Panc1 (cell line): ENCODE data around the gene GGA2. TPM values are rescaled to one million over a fixed set of nuclear protein-coding genes. Genes with fewer than 3 reads are reported as not detected.

ENCODE experiments used
- ATAC-seq: fragments of 200-7000 bp; cut with Tn5 transposase; 2 replicates; pipeline ENCODE4 v1.9.1; 2020; ENCODE audit warnings: mild to moderate bottlenecking, moderate library complexity
- BruUV-seq: library from RNA; stranded (reverse); fragments of 400-500 nt; replicated peaks from 2 replicates; lab custom pipeline; 2021; lab: Mats Ljungman, UMichigan
- CTCF ChIA-PET: fragments of 300-600 bp; sonication (Branson Sonifier 250); formaldehyde crosslinking; loops from one replicate; lab custom pipeline; 2022; ENCODE audit warnings: antibody characterized with exemption; lab: Charles Lee
- POLR2A ChIA-PET: fragments of 300-600 bp; sonication (Branson Sonifier 250); formaldehyde crosslinking; loops from one replicate; lab custom pipeline; 2022; ENCODE audit warnings: antibody characterized with exemption; lab: Charles Lee
- DNase-seq: peaks from one replicate; pipeline ENCODE4 v3.0.0-alpha.2; 2010; ENCODE audit warnings: low read depth, low spot score
- H3K27ac ChIP-seq: 2 replicates; pipeline ENCODE4 v1.5.1; 2011; ENCODE audit warnings: mild to moderate bottlenecking, low read length, inconsistent platforms
- H3K27me3 ChIP-seq: fragments of 200-500 bp; sonication (Bioruptor generic); 2 replicates; pipeline ENCODE4 v1.6.0; 2014; ENCODE audit warnings: low read length, inconsistent platforms; ENCODE audit not compliant: control insufficient read depth, insufficient read depth
- H3K36me3 ChIP-seq: fragments of 200-500 bp; sonication (Bioruptor generic); 2 replicates; pipeline ENCODE4 v1.5.1; 2014; ENCODE audit warnings: inconsistent platforms, mild to moderate bottlenecking, low read length, moderate library complexity; ENCODE audit not compliant: control insufficient read depth, insufficient read depth
- H3K4me1 ChIP-seq: 2 replicates; pipeline ENCODE4 v1.5.1; 2011; ENCODE audit warnings: inconsistent platforms, mild to moderate bottlenecking, low read length, moderate library complexity; ENCODE audit not compliant: control insufficient read depth, insufficient read depth
- H3K4me3 ChIP-seq, 2 experiments: 2 replicates each; pipeline ENCODE4 v1.5.1; 2011 to 2012; ENCODE audit warnings: low read depth in 2 of 2, low read length in 2 of 2, mild to moderate bottlenecking in 2 of 2, inconsistent platforms in 1 of 2, moderate library complexity in 1 of 2
- H3K9me3 ChIP-seq: fragments of 200-500 bp; sonication (Bioruptor generic); 2 replicates; pipeline ENCODE4 v1.5.1; 2014; ENCODE audit warnings: low read depth, mild to moderate bottlenecking, inconsistent platforms, low read length, moderate library complexity; ENCODE audit not compliant: control insufficient read depth, insufficient read depth
- POLR2AphosphoS5 ChIP-seq: IDR thresholded peaks from 2 replicates; pipeline ENCODE4 v1.6.1; 2012; ENCODE audit warnings: mild to moderate bottlenecking, low read depth, low read length, moderate library complexity
- SIN3A ChIP-seq: IDR thresholded peaks from 2 replicates; pipeline ENCODE4 v1.6.1; 2012; ENCODE audit warnings: low read depth, mild to moderate bottlenecking, low read length, moderate library complexity, borderline replicate concordance; ENCODE audit not compliant: insufficient read depth
- TCF7L2 ChIP-seq: IDR thresholded peaks from 2 replicates; pipeline ENCODE4 v1.6.1; 2011; ENCODE audit warnings: mild to moderate bottlenecking, low read depth, low read length, inconsistent platforms
- in situ Hi-C: cut with HindIII; loops from 2 replicates; pipeline ENCODE4 v1.10.0; 2016; ENCODE audit warnings: low sequenced_read_pairs, low pct_unique_long_range_greater_than_20kb
- intact Hi-C: fragments of 100-400 bp; cut with micrococcal nuclease; formaldehyde crosslinking; loops from one replicate; pipeline ENCODE4 v1.10.0; 2022; ENCODE audit not compliant: unreplicated experiment
- total RNA-seq: library from RNA; stranded (reverse); gene quantifications from one replicate; pipeline ENCODE4 v1.2.1, GENCODE V29; 2021; ENCODE audit not compliant: unreplicated experiment
- TF ChIP-seq, protein P1 (sequence below), 2 experiments: IDR thresholded peaks; 2 replicates each; pipeline ENCODE4 v1.6.1; 2011 to 2012; ENCODE audit warnings: low read depth in 2 of 2, control low read depth in 1 of 2, low read length in 1 of 2, mild to moderate bottlenecking in 1 of 2, moderate library complexity in 1 of 2; ENCODE audit not compliant: insufficient read depth in 1 of 2
- TF ChIP-seq, protein P2 (sequence below): fragments of 450-650 bp; IDR thresholded peaks from 2 replicates; pipeline ENCODE4 v1.5.1; 2017; ENCODE audit warnings: mild to moderate bottlenecking

GGA2 gene
- total RNA-seq, 1 experiment from 2014 or later, result 100 TPM

DNA sequence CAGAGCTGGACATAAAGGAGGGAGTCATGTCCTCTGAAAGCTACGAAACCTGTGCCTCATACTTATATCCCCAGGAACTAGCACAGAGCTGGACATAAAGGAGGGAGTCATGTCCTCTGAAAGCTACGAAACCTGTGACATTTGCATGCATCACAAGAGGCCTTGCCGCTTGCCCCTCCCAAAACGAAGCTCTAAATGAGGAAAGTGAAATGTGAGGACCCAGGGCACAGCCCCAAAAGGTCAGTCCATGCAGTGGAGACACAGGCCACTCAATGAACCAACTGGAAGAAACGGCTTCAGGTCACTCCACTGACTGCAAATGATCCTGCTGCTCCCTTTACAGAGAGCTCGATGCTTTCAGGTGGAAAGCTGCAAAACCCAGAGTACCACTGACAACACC, 95.6 kb downstream of the GGA2 start:
- TF ChIP-seq POLR2AphosphoS5 (no peak), TCF7L2 (no peak), SIN3A (no peak)
- TF ChIP-seq, protein P1, sequence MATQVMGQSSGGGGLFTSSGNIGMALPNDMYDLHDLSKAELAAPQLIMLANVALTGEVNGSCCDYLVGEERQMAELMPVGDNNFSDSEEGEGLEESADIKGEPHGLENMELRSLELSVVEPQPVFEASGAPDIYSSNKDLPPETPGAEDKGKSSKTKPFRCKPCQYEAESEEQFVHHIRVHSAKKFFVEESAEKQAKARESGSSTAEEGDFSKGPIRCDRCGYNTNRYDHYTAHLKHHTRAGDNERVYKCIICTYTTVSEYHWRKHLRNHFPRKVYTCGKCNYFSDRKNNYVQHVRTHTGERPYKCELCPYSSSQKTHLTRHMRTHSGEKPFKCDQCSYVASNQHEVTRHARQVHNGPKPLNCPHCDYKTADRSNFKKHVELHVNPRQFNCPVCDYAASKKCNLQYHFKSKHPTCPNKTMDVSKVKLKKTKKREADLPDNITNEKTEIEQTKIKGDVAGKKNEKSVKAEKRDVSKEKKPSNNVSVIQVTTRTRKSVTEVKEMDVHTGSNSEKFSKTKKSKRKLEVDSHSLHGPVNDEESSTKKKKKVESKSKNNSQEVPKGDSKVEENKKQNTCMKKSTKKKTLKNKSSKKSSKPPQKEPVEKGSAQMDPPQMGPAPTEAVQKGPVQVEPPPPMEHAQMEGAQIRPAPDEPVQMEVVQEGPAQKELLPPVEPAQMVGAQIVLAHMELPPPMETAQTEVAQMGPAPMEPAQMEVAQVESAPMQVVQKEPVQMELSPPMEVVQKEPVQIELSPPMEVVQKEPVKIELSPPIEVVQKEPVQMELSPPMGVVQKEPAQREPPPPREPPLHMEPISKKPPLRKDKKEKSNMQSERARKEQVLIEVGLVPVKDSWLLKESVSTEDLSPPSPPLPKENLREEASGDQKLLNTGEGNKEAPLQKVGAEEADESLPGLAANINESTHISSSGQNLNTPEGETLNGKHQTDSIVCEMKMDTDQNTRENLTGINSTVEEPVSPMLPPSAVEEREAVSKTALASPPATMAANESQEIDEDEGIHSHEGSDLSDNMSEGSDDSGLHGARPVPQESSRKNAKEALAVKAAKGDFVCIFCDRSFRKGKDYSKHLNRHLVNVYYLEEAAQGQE (IDR thresholded peaks at IDR 0.05; ENCODE audit: insufficient read depth in 1 of 2, low read depth in 2 of 2, low read length in 1 of 2), result no peak
- TF ChIP-seq, protein P2, sequence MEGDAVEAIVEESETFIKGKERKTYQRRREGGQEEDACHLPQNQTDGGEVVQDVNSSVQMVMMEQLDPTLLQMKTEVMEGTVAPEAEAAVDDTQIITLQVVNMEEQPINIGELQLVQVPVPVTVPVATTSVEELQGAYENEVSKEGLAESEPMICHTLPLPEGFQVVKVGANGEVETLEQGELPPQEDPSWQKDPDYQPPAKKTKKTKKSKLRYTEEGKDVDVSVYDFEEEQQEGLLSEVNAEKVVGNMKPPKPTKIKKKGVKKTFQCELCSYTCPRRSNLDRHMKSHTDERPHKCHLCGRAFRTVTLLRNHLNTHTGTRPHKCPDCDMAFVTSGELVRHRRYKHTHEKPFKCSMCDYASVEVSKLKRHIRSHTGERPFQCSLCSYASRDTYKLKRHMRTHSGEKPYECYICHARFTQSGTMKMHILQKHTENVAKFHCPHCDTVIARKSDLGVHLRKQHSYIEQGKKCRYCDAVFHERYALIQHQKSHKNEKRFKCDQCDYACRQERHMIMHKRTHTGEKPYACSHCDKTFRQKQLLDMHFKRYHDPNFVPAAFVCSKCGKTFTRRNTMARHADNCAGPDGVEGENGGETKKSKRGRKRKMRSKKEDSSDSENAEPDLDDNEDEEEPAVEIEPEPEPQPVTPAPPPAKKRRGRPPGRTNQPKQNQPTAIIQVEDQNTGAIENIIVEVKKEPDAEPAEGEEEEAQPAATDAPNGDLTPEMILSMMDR, result no peak
- in situ Hi-C loops, result no loop called here
- Histone ChIP-seq H3K27ac (no peak overlapping the region), H3K27me3 (no peaks in the 10 kb centered on the region), H3K36me3 (peaks cover 2% of the 10 kb centered on the region; the same call in 1 of the 2 replicates), H3K4me1 (peaks cover 5% of the 10 kb centered on the region; the same call in 1 of the 2 replicates), H3K4me3 (no peak overlapping the region), H3K9me3 (no peaks in the 10 kb centered on the region)
- ChIA-PET POLR2A (no interaction called here), CTCF (no interaction called here)
- intact Hi-C loops, result no loop called here
- ATAC-seq (no peak), DNase-seq (no peak)
- BruUV-seq, result no TSS peak

Other genes starting within 250 kb of the GGA2 start
- gene SCNN1B, start 208.2 kb downstream of the GGA2 start, total RNA-seq, result 10.7 TPM
- gene COG7, start 57.3 kb downstream of the GGA2 start, total RNA-seq, result 25.3 TPM
- 31.3 TPM for gene EARS2, start 46.9 kb upstream of the GGA2 start, total RNA-seq
- 102 TPM for gene UBFD1, start 47.2 kb upstream of the GGA2 start, total RNA-seq
- gene NDUFAB1, start 85.8 kb upstream of the GGA2 start, total RNA-seq, result 166 TPM
- gene PALB2, start 130.8 kb upstream of the GGA2 start, total RNA-seq, result 21.7 TPM
- 72.9 TPM for gene DCTN5, start 131.0 kb upstream of the GGA2 start, total RNA-seq
- 94.8 TPM for gene PLK1, start 168.4 kb upstream of the GGA2 start, total RNA-seq
- gene ERN2, start 202.7 kb upstream of the GGA2 start, total RNA-seq, result not detected
- gene CHP2, start 244.5 kb upstream of the GGA2 start, total RNA-seq, result not detected